Stimulated activated CD8-positive, alpha-beta memory T cell treated with anti-CD3 and anti-CD28 coated beads, Interleukin-4, amount 100 ng/mL, for 1 hour (primary cell): ENCODE data around the gene GATA2.

ENCODE experiments used
- DNase-seq, 2 donors: peaks; one replicate each; pipeline ENCODE4 v3.0.0-alpha.2; 2020; ENCODE audit warnings: low read depth in 2 of 2, low spot score in 1 of 2

The GATA2 gene

GRCh38 chr3:128435058-128435457 lies 57.9 kb downstream of the GATA2 start:
- DNase-seq = no peak

DNA sequence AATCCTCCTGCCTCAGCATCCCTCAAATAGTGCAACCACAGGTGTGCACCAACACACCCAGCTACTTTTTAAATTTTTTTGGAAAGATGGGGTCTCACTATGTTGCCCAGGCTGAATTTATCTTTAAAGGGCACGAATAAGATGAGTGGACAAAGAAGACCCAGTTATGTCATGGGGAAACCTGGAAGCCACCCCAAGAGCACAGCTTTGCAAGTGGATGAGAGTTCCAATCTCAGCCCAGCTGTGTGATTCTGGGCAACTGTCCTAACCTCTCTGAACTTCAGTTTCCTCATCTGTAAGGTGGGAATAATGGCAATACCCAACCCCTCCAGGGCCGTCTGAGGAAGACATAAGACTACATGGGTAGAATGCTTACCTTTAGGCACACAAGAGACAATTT lies 58.5 kb downstream of the GATA2 start:
- DNase-seq = no peak

DNA sequence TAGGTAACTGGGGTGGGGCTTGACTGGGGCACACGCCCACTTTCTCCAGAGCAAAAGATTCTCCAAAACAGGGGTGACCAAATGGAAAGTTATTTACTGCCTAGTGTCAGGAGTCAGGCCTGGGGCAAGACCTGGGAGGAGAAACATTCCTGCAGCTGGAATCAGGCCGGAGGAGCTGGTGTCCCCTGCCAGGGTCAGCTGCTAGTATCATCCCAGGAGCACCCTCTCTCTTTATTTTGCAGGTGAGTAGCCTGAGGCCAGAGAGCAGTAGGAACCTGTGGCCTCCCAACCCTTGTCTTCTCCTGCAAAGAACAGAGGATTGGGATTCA lies 59.2 kb downstream of the GATA2 start:
- DNase-seq = no peak

- DNase-seq = no peak
These were observed 59.8 kb downstream of the GATA2 start for GRCh38 chr3:128432971-128433836.

DNA sequence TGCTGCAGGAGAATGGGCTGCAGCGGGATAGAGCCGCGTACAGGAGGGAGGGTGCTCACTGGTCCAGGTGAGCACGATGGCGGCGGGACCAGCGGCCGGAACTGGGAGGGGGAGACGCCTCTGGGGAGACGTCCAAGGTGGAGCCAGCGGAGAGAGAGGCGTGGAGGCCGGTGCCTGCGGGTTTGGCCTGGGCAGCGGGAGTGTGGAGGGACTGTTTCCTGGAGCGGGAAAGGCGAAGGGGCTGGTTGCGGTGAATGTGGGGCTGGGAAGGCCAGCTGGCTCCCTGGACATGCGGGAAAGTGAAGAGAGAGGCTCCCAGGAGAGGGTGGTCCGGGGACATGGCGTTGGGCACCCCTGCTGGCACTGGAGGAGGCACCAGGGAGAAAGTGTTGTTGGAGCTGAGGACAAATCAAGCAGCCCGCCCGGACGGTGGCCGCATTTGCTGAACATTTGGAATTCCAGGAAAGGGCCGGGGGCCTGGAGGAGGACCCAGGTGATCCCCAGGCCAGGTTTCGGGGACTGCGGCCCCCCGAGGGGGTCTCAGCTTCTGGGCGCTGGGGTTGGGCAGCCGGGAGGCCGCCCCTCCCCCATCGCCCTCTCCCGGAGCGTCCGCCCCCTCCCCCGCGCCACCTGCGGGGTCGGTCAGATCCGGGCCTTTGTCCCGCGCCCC lies 60.6 kb downstream of the GATA2 start:
- no peak for DNase-seq

- DNase-seq = no peak
These were observed 61.1 kb downstream of the GATA2 start for GRCh38 chr3:128431803-128432300.

DNA sequence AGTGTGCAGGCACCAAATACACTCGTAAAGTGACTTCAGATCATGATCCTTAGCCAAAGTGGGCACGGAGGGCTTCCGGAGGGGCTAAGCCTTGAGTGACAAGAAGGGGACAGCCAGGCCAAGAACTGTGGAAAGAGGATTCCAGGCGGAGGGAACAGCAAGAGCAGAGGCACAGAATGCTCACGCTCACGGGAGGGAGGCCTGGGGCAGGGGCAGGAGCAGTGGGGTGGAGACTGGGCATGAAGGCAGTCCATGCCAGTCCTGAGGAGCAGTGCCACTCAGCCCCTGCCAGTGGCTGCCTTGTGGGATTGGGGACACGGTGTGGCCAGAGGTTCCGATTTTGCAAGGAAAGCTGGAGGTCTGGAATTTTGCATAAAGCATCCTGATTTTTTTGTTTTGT lies 62.3 kb downstream of the GATA2 start:
- no peak for DNase-seq

DNA sequence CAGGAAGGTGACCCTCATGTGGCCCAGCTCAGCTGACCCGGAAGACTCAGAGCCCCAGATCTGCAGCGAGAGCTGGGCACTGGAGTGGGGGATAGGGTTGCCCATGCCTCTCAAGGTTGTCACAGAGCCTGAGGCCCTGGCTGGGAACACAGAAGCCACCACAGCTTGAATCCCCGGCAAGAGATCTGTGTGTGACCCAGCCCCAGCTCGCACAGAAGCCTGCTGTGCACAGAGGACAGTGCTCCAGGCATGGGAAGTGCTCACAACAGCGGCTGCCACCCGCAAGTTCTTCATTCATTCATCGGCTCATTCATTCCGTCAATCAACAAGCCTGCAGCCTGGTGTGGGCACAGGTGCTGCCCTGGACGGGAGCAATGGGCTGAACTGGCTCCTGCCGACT lies 62.7 kb downstream of the GATA2 start:
- no peak for DNase-seq

DNA sequence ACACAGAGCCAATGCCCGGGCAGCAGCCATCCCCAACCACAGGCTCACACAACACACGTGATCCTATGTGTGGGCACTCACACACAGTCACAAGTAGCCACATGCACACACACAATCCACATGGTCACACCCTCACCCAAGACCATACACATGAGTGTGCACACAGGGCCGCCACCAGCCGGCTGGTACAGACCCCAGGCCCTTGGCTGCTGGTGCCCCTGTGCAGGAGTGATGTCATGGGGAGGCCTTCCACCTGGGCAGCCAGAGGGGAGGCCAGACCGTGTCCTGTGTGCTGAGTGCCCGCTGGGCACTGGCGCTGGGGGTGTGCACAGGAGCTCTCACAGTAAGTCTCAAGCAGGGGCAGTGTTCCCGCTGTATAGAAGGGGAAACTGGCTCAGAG lies 63.2 kb downstream of the GATA2 start:
- no peak for DNase-seq
